Lower leg skin (tissue), 3 donors: ENCODE results near the gene MSMP.
A peak's percentile ranks its signal among the peaks of the same experiment; 100 is the strongest.

ENCODE experiments used
- POLR2A ChIP-seq, 2 donors: fragments of 450-650 bp; IDR thresholded peaks; one replicate each; pipeline ENCODE4 v1.6.1; 2016 to 2017; ENCODE audit warnings: antibody characterized with exemption in 2 of 2, mild to moderate bottlenecking in 1 of 2, moderate library complexity in 1 of 2
- TF ChIP-seq, protein P1 (sequence below), 3 donors: fragments of 450-650 bp; IDR thresholded peaks; one replicate each; pipeline ENCODE4 v1.5.1; 2016; ENCODE audit warnings: antibody characterized with exemption in 3 of 3, mild to moderate bottlenecking in 3 of 3, moderate library complexity in 2 of 3

DNA sequence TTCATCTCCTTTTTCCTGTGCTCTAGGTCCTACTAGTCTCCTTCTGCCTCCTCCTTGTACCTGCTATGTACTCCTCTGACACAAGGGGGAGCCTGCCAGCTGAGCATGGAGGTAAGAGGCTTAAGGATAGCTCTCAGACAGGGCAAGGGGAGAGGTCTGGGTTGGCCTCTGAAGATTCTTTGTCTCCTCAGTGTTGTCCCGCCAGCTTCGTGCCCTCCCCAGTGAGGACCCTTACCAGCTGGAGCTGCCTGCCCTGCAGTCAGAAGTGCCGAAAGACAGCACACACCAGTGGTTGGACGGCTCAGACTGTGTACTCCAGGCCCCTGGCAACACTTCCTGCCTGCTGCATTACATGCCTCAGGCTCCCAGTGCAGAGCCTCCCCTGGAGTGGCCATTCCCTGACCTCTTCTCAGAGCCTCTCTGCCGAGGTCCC, 17.9 kb downstream of the MSMP start:
- TF ChIP-seq, protein P1, sequence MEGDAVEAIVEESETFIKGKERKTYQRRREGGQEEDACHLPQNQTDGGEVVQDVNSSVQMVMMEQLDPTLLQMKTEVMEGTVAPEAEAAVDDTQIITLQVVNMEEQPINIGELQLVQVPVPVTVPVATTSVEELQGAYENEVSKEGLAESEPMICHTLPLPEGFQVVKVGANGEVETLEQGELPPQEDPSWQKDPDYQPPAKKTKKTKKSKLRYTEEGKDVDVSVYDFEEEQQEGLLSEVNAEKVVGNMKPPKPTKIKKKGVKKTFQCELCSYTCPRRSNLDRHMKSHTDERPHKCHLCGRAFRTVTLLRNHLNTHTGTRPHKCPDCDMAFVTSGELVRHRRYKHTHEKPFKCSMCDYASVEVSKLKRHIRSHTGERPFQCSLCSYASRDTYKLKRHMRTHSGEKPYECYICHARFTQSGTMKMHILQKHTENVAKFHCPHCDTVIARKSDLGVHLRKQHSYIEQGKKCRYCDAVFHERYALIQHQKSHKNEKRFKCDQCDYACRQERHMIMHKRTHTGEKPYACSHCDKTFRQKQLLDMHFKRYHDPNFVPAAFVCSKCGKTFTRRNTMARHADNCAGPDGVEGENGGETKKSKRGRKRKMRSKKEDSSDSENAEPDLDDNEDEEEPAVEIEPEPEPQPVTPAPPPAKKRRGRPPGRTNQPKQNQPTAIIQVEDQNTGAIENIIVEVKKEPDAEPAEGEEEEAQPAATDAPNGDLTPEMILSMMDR (IDR thresholded peaks at IDR 0.05) = peak in 1 of 3 donors; percentile 35
- no peak for TF ChIP-seq POLR2A (IDR thresholded peaks at IDR 0.05)
